ENCODE measurements around the gene THAP9.
"Not testable (repeated sequence)": the region's sequence is repeated elsewhere in the genome, so short reads cannot be mapped to it uniquely, and the experiment has no call there.

The THAP9 gene

GRCh38 chr4:82864336-82864979 lies 36.1 kb upstream of the THAP9 start:
- TF ChIP-seq CTCF (IDR thresholded peaks at IDR 0.05; ENCODE audit: control insufficient read depth, extremely low read depth, insufficient read depth), result no peak
- no peak for DNase-seq (ENCODE audit: low read depth)
- no peak overlapping the region for H3K4me3 ChIP-seq (ENCODE audit: low read depth, low read length)

- H3K4me3 ChIP-seq (ENCODE audit: low read depth, low read length), result no peak overlapping the region
- no peak for DNase-seq (ENCODE audit: low read depth)
- no peak for TF ChIP-seq CTCF (IDR thresholded peaks at IDR 0.05; ENCODE audit: control insufficient read depth, extremely low read depth, insufficient read depth)
Observed at GRCh38 chr4:82865592-82865991, 34.9 kb upstream of the THAP9 start.

DNA sequence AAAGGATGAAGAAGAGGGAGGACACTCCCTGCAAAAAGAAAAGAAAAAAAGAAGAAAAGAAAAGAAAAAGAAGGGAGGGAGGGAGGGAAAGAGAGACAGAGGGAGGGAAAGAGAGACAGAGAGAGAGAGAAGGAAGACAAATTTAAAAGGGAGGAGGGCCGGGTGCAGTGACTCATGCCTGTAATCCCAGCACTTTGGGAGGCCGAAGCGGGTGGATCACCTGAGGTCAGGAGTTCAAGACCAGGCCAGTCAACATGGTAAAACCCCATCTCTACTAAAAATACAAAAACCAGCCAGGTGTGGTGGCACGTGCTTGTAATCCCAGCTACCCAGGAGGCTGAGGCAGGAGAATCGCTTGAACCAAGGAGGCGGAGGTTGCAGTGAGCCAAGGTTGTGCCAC lies 34.5 kb upstream of the THAP9 start:
- H3K4me3 ChIP-seq (ENCODE audit: low read depth, low read length); DNase-seq (ENCODE audit: low read depth): not testable (repeated sequence)

GRCh38 chr4:82866706-82867385 lies 33.7 kb upstream of the THAP9 start:
- no peak overlapping the region for H3K4me3 ChIP-seq (ENCODE audit: low read depth, low read length)
- no peak for TF ChIP-seq CTCF (IDR thresholded peaks at IDR 0.05; ENCODE audit: control insufficient read depth, extremely low read depth, insufficient read depth)
- DNase-seq (ENCODE audit: low read depth), result no peak

DNA sequence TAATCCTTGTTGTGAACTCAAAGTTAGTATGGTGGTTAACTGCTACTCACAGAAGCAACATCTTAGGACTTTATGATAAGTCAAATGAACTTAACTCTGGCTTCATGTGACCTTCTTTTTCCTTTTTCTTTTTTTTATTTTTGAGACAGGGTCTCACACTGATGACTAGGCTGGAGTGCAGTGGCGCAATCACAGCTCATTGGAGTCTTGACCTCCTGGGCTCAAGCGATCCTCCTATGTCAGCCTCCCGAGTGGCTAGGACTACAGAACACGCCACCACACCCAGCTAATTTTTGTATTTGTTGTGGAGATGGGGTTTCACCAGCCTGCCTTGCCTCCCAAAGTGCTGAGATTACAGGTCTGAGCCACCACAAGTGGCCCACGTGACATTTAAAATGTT lies 32.0 kb upstream of the THAP9 start:
- no peak for TF ChIP-seq CTCF (IDR thresholded peaks at IDR 0.05; ENCODE audit: control insufficient read depth, extremely low read depth, insufficient read depth)
- no peak overlapping the region for H3K4me3 ChIP-seq (ENCODE audit: low read depth, low read length)

GRCh38 chr4:82885410-82885809 lies 15.1 kb upstream of the THAP9 start:
- no peak for DNase-seq (ENCODE audit: low read depth)
- TF ChIP-seq CTCF (IDR thresholded peaks at IDR 0.05; ENCODE audit: control insufficient read depth, extremely low read depth, insufficient read depth), result no peak
- no peak overlapping the region for H3K4me3 ChIP-seq (ENCODE audit: low read depth, low read length)

More for the DNA sequence above, 32.0 kb upstream of the THAP9 start:
- DNase-seq (ENCODE audit: low read depth), result no peak

GRCh38 chr4:82886147-82886942 lies 14.2 kb upstream of the THAP9 start:
- TF ChIP-seq CTCF (IDR thresholded peaks at IDR 0.05; ENCODE audit: control insufficient read depth, extremely low read depth, insufficient read depth), result no peak
- H3K4me3 ChIP-seq (ENCODE audit: low read depth, low read length), result no peak overlapping the region
- DNase-seq (ENCODE audit: low read depth), result no peak

Data from LNCaP clone FGC (cell line).